H1 (cell line): ENCODE results near the gene ARR3. TPM values are rescaled to one million over a fixed set of nuclear protein-coding genes. Genes with fewer than 3 reads are reported as not detected.

ENCODE experiments used
- BCL11A ChIP-seq, 2 experiments: IDR thresholded peaks; one replicate each; pipeline ENCODE4 v1.6.1; 2011; ENCODE audit warnings: low read depth in 2 of 2, low read length in 2 of 2, mild to moderate bottlenecking in 2 of 2
- BRCA1 ChIP-seq: IDR thresholded peaks from 2 replicates; pipeline ENCODE4 v1.6.1; 2012; ENCODE audit warnings: low read depth, low read length, improper control_type of control experiment
- CBX8 ChIP-seq: fragments of 300-800, 300-1000 bp; sonication (generic); IDR thresholded peaks from 2 replicates; pipeline ENCODE4 v1.7.1; 2016; ENCODE audit warnings: low read depth, low read length, borderline replicate concordance
- CHD7 ChIP-seq: fragments of 300-600 bp; sonication (generic); IDR thresholded peaks from 2 replicates; pipeline ENCODE4 v1.7.1; 2012; ENCODE audit warnings: low read length, moderate library complexity, mild to moderate bottlenecking, inconsistent platforms; ENCODE audit not compliant: insufficient replicate concordance
- JUND ChIP-seq: IDR thresholded peaks from 2 replicates; pipeline ENCODE4 v1.6.1; 2011; ENCODE audit warnings: mild to moderate bottlenecking, improper control_type of control experiment, low read length
- POU5F1 ChIP-seq: IDR thresholded peaks from 2 replicates; pipeline ENCODE4 v1.6.1; 2011; ENCODE audit warnings: low read depth, mild to moderate bottlenecking, low read length, moderate library complexity
- RBBP5 ChIP-seq: IDR thresholded peaks from 2 replicates; pipeline ENCODE4 v1.7.1; 2012; ENCODE audit warnings: low read depth, mild to moderate bottlenecking, inconsistent platforms, low read length, moderate library complexity, borderline replicate concordance
- SAP30 ChIP-seq: fragments of 300-600 bp; sonication (generic); IDR thresholded peaks from 2 replicates; pipeline ENCODE4 v1.7.1; 2012; ENCODE audit warnings: low read length, moderate library complexity, mild to moderate bottlenecking, inconsistent platforms; ENCODE audit not compliant: insufficient read depth, insufficient replicate concordance
- SIRT6 ChIP-seq: IDR thresholded peaks from one replicate; pipeline ENCODE4 v1.7.1; 2012; ENCODE audit warnings: low read length, inconsistent platforms
- ZNF274 ChIP-seq: IDR thresholded peaks from 2 replicates; pipeline ENCODE4 v1.7.0; 2012; ENCODE audit warnings: low read length, borderline replicate concordance; ENCODE audit errors: extremely low read depth
- polyA plus RNA-seq, 7 experiments: library from polyadenylated mRNA; depleted of rRNA in 3 of 7; stranded (reverse) in 5 of 7; unstranded in 2 of 7; fragments of >200 nt in 5 of 7; fragments of 200-250 nt in 2 of 7; gene quantifications; 1 replicate in 5 of 7; 2 replicates in 1 of 7; 4 replicates in 1 of 7; pipeline versions ENCODE4 v1.2.1 to v1.2.3, GENCODE V29; 2011 to 2013; ENCODE audit warnings: missing spikeins in 2 of 7, mixed read lengths in 2 of 7
- total RNA-seq: library from RNA; stranded (reverse); fragmentation: NEBNext Ultra II Directional; extraction: Animal tissue kit (Norgen Biotek cat#: 25700); gene quantifications from 2 replicates; pipeline ENCODE4 v1.2.1, GENCODE V29; 2021

ARR3 gene
- total and polyA plus RNA-seq, 2 of the 8 experiments (the other 6 are each of a cell fraction or from before 2014, with no cell fraction given) = not detected

DNA sequence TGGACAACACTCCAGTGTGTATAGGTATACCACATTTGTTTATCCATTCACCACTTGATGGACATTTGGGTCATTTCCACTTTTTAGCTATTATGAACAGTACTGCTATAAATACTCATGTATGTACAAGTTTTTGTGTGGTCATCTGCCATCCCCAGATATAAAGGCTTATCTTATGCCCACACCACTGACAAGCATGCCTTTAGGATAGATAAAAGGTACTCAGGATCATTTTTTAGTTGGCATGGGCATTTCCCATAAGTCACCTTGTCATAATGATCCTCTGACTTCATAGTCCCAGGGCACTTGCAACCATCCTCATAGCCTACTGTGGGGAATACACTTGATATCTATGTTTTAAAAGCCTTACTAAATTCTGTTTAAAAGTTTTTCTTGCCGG is 27.4 kb upstream of the ARR3 start (continued):
- no peak for TF ChIP-seq CHD7
- TF ChIP-seq CBX8 = no peak
- TF ChIP-seq SAP30 = no peak
- TF ChIP-seq BCL11A (IDR thresholded peaks at IDR 0.05; ENCODE audit: low read depth in 2 of 2, low read length in 2 of 2) = no peak
- no peak for TF ChIP-seq POU5F1
- no peak for TF ChIP-seq SIRT6
- no peak for TF ChIP-seq RBBP5
- no peak for TF ChIP-seq BRCA1
- no peak for TF ChIP-seq JUND
- TF ChIP-seq ZNF274 = no peak
